ENCODE measurements around the gene DNAAF9.

DNAAF9 gene

GRCh38 chr20:3364323-3365013, 43.0 kb downstream of the DNAAF9 start:
- no peak for DNase-seq

GRCh38 chr20:3360752-3361151, 46.7 kb downstream of the DNAAF9 start:
- no peak for DNase-seq

GRCh38 chr20:3358676-3359340, 48.7 kb downstream of the DNAAF9 start:
- DNase-seq: no peak

Data from NK-92 treated with Interleukin-12 subunit alpha and Interleukin-12 subunit beta, amount 100 ng/mL, for 24 hours (cell line).